Measurements from ENCODE around the gene CCT8L2. TPM values are rescaled to one million over a fixed set of nuclear protein-coding genes. Genes with fewer than 3 reads are reported as not detected.
"Not testable (repeated sequence)": the region's sequence is repeated elsewhere in the genome, so short reads cannot be mapped to it uniquely, and the experiment has no call there.

CCT8L2 gene
- total RNA-seq, 1 experiment from 2014 or later, result not detected

- DNase-seq (ENCODE audit: low read depth), result not testable (repeated sequence)
Observed at GRCh38 chr22:16595251-16595650, 2.6 kb upstream of the CCT8L2 start.

GRCh38 chr22:16594026-16594425 is 1.4 kb upstream of the CCT8L2 start:
- no peak for DNase-seq (ENCODE audit: low read depth)

GRCh38 chr22:16592231-16592630 is 379 bp downstream of the CCT8L2 start:
- not testable (repeated sequence) for DNase-seq (ENCODE audit: low read depth)

GRCh38 chr22:16591136-16591535 is 1.5 kb downstream of the CCT8L2 start:
- DNase-seq (ENCODE audit: low read depth), result not testable (repeated sequence)

GRCh38 chr22:16586991-16587390 is 5.6 kb downstream of the CCT8L2 start:
- no peak for DNase-seq (ENCODE audit: low read depth)

- no peak for DNase-seq (ENCODE audit: low read depth)
Observed at GRCh38 chr22:16586170-16586569, 6.4 kb downstream of the CCT8L2 start.

GRCh38 chr22:16580872-16581271 is 11.7 kb downstream of the CCT8L2 start:
- DNase-seq (ENCODE audit: low read depth), result not testable (repeated sequence)

GRCh38 chr22:16569240-16569834 is 23.3 kb downstream of the CCT8L2 start:
- DNase-seq (ENCODE audit: low read depth), result not testable (repeated sequence)

- DNase-seq (ENCODE audit: low read depth), result no peak
Observed at GRCh38 chr22:16568425-16568758, 24.2 kb downstream of the CCT8L2 start.

GRCh38 chr22:16567617-16568424 is 24.8 kb downstream of the CCT8L2 start:
- not testable (repeated sequence) for DNase-seq (ENCODE audit: low read depth)

GRCh38 chr22:16566421-16567151 is 26.0 kb downstream of the CCT8L2 start:
- not testable (repeated sequence) for DNase-seq (ENCODE audit: low read depth)

- not testable (repeated sequence) for DNase-seq (ENCODE audit: low read depth)
Observed at GRCh38 chr22:16565585-16566420, 26.8 kb downstream of the CCT8L2 start.

- DNase-seq (ENCODE audit: low read depth), result not testable (repeated sequence)
Observed at GRCh38 chr22:16564837-16565584, 27.6 kb downstream of the CCT8L2 start.

GRCh38 chr22:16563555-16564520 is 28.8 kb downstream of the CCT8L2 start:
- DNase-seq (ENCODE audit: low read depth), result no peak

GRCh38 chr22:16562711-16563554 is 29.7 kb downstream of the CCT8L2 start:
- no peak for DNase-seq (ENCODE audit: low read depth)

- DNase-seq (ENCODE audit: low read depth), result not testable (repeated sequence)
Observed at GRCh38 chr22:16561093-16561658, 31.4 kb downstream of the CCT8L2 start.

GRCh38 chr22:16560651-16561050 is 32.0 kb downstream of the CCT8L2 start:
- not testable (repeated sequence) for DNase-seq (ENCODE audit: low read depth)

GRCh38 chr22:16559996-16560395 is 32.6 kb downstream of the CCT8L2 start:
- not testable (repeated sequence) for DNase-seq (ENCODE audit: low read depth)

Measured in RPMI7951 (cell line).